ENCODE measurements around the gene TCF7. TPM values are rescaled to one million over a fixed set of nuclear protein-coding genes. Genes with fewer than 3 reads are reported as not detected.

The TCF7 gene
- total RNA-seq, 1 donor from 2014 or later: 0.67 TPM

DNA sequence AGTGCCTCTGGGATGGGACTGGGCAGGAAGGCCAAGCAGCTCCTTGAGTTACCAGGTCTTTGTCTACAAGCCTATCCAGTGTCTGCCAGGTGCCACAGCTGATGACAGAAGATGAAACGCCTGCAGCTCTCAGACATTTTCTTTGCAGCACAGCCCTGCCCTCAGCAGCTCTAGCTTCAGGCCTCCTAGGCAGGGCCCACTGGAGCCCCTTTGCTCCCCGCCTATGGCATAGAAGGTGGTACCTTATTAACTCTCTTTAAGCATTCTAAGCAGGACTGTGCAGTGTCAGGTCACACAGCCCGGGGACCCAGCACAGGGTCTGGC lies 63.6 kb downstream of the TCF7 start:
- H3K27me3 Mint-ChIP-seq (ENCODE audit: unreplicated experiment): peaks cover 5% of the 10 kb centered on the region
- DNase-seq (ENCODE audit: extremely low spot score, unreplicated experiment): no peak
- peak overlapping the region; percentile 97 for H3K27ac Mint-ChIP-seq (ENCODE audit: unreplicated experiment)
- TF ChIP-seq, protein P1, sequence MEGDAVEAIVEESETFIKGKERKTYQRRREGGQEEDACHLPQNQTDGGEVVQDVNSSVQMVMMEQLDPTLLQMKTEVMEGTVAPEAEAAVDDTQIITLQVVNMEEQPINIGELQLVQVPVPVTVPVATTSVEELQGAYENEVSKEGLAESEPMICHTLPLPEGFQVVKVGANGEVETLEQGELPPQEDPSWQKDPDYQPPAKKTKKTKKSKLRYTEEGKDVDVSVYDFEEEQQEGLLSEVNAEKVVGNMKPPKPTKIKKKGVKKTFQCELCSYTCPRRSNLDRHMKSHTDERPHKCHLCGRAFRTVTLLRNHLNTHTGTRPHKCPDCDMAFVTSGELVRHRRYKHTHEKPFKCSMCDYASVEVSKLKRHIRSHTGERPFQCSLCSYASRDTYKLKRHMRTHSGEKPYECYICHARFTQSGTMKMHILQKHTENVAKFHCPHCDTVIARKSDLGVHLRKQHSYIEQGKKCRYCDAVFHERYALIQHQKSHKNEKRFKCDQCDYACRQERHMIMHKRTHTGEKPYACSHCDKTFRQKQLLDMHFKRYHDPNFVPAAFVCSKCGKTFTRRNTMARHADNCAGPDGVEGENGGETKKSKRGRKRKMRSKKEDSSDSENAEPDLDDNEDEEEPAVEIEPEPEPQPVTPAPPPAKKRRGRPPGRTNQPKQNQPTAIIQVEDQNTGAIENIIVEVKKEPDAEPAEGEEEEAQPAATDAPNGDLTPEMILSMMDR (IDR thresholded peaks at IDR 0.05): no peak
- no peaks in the 10 kb centered on the region for H3K9me3 Mint-ChIP-seq (ENCODE audit: unreplicated experiment)
- peaks cover 4% of the 10 kb centered on the region for H3K36me3 Mint-ChIP-seq (ENCODE audit: unreplicated experiment)
- peak overlapping the region; percentile 91 for H3K4me3 Mint-ChIP-seq (ENCODE audit: unreplicated experiment)
- H3K4me1 Mint-ChIP-seq (ENCODE audit: unreplicated experiment): peaks cover 22% of the 10 kb centered on the region

DNA sequence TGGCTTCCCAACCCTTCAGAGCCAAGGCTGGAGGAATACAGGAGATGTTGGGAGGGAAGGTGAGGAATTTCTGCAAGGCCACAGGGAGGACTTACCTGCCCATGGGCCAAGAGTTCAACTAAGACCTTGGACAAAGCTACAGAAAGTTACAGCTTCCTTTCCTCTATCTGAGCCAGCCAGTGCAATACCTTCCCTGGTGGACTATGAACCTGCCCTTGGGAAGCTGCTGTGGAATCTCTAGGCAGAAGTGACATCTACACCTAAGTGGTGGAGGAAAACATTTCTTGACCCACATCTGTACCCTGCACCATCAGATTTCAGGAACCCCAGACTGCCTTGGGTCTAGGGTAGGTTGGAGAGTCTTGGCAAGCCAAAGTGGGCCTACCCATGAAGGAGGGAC lies 69.0 kb downstream of the TCF7 start:
- H3K27ac Mint-ChIP-seq (ENCODE audit: unreplicated experiment): no peak overlapping the region
- H3K27me3 Mint-ChIP-seq (ENCODE audit: unreplicated experiment): peaks cover 5% of the 10 kb centered on the region
- DNase-seq (ENCODE audit: extremely low spot score, unreplicated experiment): no peak
- no peaks in the 10 kb centered on the region for H3K4me1 Mint-ChIP-seq (ENCODE audit: unreplicated experiment)
- no peaks in the 10 kb centered on the region for H3K9me3 Mint-ChIP-seq (ENCODE audit: unreplicated experiment)
- H3K36me3 Mint-ChIP-seq (ENCODE audit: unreplicated experiment): no peaks in the 10 kb centered on the region
- H3K4me3 Mint-ChIP-seq (ENCODE audit: unreplicated experiment): no peak overlapping the region
- TF ChIP-seq, protein P1 (IDR thresholded peaks at IDR 0.05): no peak

DNA sequence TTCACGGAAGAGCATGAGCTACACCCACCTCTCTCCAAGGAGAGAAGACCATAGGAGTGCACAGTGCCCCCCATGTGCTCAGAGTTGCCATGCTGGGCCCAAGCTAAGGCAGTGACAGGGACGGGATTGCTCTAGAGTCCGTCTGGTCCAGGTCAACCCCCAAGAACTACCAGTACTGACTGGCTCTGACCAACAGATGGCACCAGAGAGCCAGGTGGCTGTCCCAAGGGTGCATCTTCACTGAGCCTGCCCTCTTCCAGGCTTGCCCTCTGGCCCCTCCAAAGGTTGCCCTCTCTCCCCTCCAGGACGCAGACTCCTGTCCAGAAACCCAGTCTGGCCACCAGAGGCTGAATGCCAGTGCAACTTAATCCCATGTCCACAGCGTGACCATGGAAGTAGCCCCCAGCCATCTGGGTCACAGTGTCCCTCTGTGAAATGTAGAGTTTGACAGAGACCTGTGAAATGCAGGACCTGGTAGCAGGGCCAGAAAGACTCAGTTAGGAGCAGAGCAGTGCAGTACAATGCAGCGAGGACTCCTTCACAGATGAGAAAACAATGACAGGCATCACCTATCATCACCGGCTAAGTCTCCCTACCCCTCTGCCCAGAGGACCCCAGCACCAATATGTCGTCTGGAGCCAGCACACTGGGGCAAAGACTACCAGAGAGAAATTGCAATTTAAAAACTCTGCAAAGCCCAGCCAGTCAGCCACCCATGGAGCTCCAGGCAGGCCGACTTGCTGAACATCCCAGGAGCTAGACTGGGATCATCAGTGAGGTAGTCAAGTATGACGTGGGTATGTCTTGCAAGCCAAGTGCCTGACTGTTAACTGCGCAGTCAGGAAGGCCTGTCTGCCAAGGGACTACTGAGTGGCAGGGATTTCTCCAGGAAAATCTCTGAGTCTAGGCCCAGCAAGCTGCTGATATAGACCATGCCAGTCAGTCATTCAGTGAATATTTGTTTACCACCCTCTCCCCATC lies 70.0 kb downstream of the TCF7 start:
- H3K27ac Mint-ChIP-seq (ENCODE audit: unreplicated experiment): no peak overlapping the region
- no peaks in the 10 kb centered on the region for H3K36me3 Mint-ChIP-seq (ENCODE audit: unreplicated experiment)
- no peak overlapping the region for H3K4me3 Mint-ChIP-seq (ENCODE audit: unreplicated experiment)
- H3K4me1 Mint-ChIP-seq (ENCODE audit: unreplicated experiment): peaks cover 1% of the 10 kb centered on the region
- TF ChIP-seq, protein P1 (IDR thresholded peaks at IDR 0.05): peak; percentile 90
- H3K9me3 Mint-ChIP-seq (ENCODE audit: unreplicated experiment): no peaks in the 10 kb centered on the region
- H3K27me3 Mint-ChIP-seq (ENCODE audit: unreplicated experiment): peaks cover 5% of the 10 kb centered on the region
- peak; percentile 89 for DNase-seq (ENCODE audit: extremely low spot score, unreplicated experiment)

DNA sequence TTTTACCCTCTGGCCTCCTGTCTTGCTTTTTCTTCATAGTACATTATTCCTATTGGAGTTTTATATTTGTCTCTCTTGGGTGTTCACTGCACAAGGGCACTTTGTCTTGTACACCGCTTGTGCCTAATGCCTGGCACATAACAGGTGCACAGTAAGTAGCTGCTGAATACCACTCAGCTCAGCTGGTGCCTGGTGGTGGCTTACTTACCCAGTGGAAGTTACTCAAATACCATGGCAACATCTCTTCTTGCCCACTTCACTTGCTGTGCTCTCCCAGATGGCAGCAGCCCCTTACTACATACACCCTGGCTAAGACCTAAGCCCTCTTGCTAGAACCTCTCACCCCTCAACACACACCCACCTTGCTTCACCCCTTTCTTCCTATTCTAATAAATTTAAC lies 73.6 kb downstream of the TCF7 start:
- no peak for DNase-seq (ENCODE audit: extremely low spot score, unreplicated experiment)
- no peak overlapping the region for H3K27ac Mint-ChIP-seq (ENCODE audit: unreplicated experiment)
- no peaks in the 10 kb centered on the region for H3K36me3 Mint-ChIP-seq (ENCODE audit: unreplicated experiment)
- H3K9me3 Mint-ChIP-seq (ENCODE audit: unreplicated experiment): no peaks in the 10 kb centered on the region
- no peak overlapping the region for H3K4me3 Mint-ChIP-seq (ENCODE audit: unreplicated experiment)
- TF ChIP-seq, protein P1 (IDR thresholded peaks at IDR 0.05): no peak
- peaks cover 1% of the 10 kb centered on the region for H3K4me1 Mint-ChIP-seq (ENCODE audit: unreplicated experiment)
- H3K27me3 Mint-ChIP-seq (ENCODE audit: unreplicated experiment): no peaks in the 10 kb centered on the region

DNA sequence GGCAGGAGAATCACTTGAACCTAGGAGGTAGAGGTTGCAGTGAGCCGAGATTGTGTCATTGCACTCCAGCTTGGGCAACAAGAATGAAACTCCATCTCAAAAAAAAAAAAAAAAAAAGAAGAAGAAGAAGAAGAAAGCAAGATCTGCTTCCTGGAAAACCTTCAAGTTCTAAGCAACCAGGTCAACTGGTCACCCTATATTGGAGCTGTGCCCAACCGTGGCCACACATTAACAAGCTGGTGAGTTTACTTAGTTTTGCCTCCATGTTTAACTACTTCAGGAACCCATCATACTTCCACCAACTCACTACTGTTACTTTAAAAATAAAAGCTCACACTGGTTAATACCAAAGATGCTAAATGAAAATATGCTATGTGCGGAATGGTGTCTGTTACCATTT lies 74.5 kb downstream of the TCF7 start:
- TF ChIP-seq, protein P1 (IDR thresholded peaks at IDR 0.05): no peak
- H3K27ac Mint-ChIP-seq (ENCODE audit: unreplicated experiment): no peak overlapping the region
- H3K4me3 Mint-ChIP-seq (ENCODE audit: unreplicated experiment): no peak overlapping the region
- no peaks in the 10 kb centered on the region for H3K27me3 Mint-ChIP-seq (ENCODE audit: unreplicated experiment)
- DNase-seq (ENCODE audit: extremely low spot score, unreplicated experiment): no peak
- peaks cover 1% of the 10 kb centered on the region for H3K4me1 Mint-ChIP-seq (ENCODE audit: unreplicated experiment)
- H3K36me3 Mint-ChIP-seq (ENCODE audit: unreplicated experiment): peaks cover 4% of the 10 kb centered on the region
- no peaks in the 10 kb centered on the region for H3K9me3 Mint-ChIP-seq (ENCODE audit: unreplicated experiment)
